Activated CD4-positive, CD25-positive, alpha-beta regulatory T cell (primary cell): ENCODE measurements around the gene SIGLEC6.
"Not testable (repeated sequence)": the region's sequence is repeated elsewhere in the genome, so short reads cannot be mapped to it uniquely, and the experiment has no call there.

Experiments
- DNase-seq, 4 experiments: peaks; one replicate each; lab custom pipeline; 2025; lab: John Stamatoyannopoulos, UW

The SIGLEC6 gene

DNA sequence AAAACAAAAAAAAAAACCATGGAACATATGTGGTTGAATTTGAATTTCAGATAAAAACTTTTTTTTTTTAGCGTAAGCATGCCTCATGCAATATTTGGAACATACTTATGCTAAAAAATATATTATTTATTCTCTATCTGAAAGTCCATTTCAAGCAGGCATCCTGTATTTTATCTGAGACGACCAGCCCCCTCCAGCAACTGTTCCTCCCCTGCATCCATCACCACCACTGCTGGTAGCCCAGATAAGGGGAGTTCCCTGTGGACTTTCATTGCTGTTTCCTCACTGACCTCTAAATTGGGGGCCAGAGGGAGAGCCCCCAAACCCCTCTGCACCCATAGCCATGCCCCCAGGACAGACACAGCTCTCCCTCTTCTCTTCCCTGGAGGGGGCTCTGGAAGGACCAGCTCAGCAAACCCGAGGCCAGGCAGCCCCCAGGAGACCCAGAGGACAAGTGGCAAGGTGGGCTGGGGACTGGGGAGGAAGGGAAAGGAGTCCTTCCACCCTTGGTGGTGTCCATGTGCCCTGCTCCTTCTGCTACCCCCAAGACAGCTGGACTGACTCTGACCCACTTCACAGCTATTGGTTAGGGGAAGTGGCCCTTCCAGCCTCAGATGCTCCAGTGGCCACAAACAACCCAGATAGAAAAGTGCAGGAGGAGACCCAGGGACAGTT is 23.3 kb downstream of the SIGLEC6 start:
- no peak for DNase-seq

- DNase-seq = no peak
Measured at GRCh38 chr19:51507640-51508058, 23.8 kb downstream of the SIGLEC6 start.

DNA sequence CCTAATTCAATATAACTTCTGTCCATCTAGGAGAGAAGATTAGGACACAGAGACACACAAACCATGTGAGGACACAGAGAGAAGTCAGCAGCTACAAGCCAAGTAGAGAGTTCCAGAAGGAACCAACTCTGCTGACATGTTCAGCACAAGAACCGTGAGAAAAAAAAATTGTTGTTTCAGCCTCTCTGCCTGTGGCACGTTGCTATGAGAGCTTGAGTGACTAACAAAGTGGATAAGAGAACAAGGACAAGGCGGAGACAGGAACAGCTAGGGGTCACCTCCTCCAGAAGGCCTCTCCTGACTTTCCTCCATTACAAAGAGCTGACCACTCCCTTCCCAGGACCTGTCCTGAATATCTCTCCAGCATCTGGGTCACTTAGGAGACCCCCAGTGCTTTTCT is 24.3 kb downstream of the SIGLEC6 start:
- DNase-seq = no peak

DNA sequence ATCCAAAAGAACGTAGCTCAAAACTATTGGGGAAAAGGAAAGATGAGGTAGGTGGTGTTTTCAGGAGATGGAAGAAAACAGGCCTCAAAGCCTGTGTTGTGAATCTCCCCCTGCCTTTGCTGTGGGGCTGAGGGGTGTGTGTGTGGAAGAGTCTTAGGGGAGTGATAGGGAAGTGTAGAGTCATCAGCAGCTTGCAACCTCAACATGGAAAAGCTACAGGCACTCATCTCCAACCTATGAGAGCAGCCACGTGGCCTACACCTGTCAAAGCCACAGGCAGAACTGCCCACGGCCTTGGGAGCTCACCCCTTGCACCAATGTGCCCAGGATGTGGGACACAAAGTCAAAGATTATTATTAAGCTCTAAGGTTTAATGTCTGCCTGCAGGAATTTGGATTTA is 25.6 kb downstream of the SIGLEC6 start:
- no peak for DNase-seq

GRCh38 chr19:51503896-51504295 is 27.6 kb downstream of the SIGLEC6 start:
- no peak for DNase-seq

DNA sequence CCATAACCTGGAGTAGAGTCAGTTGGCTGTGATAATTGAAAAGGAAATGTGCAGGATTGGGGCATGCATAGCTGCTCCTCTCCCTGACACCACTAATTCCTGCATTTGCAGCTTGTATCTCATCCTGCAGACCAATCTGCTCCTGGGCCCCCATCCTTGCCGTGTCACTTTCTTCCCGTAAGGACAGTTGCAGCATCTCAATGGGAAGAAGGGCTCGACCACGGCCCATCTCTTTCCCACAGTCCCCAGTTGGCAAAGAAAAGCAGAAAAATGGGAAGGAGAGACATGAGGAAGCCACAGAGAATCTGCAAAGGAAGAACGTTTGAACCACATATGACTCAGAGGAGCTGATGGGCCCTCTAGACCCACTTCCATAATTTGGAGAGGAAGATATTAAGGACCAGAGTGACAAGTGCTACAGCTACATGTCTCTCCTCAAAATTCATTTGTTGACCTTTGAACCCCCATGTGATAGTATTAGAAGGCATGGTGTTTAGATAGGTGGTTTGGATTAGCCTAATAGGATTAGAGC is 28.1 kb downstream of the SIGLEC6 start:
- no peak for DNase-seq

GRCh38 chr19:51501594-51502263 is 29.7 kb downstream of the SIGLEC6 start, which contains the start of gene SIGLEC12:
SIGLEC12 (minus strand) TSS chr19:51501800; CDS start chr19:51501733, 67 bp downstream.
- DNase-seq = no peak

DNA sequence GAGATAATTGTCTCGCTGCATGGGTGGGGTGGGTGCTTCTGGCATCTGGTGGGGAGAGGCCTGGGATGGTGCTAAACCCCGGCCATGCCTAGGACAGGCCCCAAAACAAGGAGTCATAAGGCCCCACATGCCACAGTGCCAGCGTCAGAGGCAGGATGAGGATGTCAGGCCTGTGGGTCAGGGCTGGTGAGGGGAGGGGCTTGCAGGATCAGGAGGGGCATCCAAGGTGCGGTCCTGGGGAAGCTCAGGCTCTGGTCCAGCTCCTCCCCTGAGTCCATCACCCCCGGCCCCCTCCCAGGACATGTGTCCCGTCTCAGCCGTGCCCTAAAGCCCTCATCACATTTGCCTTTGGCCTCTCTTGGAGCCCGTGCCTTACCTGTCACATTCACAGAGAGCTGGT is 30.5 kb downstream of the SIGLEC6 start:
- not testable (repeated sequence) for DNase-seq

GRCh38 chr19:51497666-51498065 is 33.8 kb downstream of the SIGLEC6 start:
- DNase-seq = no peak

GRCh38 chr19:51493776-51494175 is 37.7 kb downstream of the SIGLEC6 start:
- no peak for DNase-seq

DNA sequence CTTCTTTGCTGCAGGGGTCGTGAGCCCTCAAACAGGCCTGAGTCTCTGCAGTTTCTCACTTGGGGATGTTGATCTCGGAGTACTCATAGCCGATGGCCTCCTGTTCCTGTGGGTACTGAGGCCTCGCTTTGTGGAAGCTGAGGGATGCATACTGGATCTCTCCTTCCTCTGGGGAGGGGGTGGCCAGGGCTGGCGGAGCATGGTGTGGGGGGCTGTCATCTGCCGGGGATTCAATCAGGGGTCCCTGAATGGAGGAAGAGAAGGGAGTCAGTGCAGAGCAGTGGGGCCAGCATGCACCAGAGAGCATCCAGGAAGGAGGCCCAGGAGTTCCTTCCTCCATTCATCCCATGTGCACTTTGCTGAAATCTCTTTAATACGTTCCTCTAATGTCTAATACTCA is 39.9 kb downstream of the SIGLEC6 start:
- DNase-seq = no peak

GRCh38 chr19:51490676-51491075 is 40.8 kb downstream of the SIGLEC6 start:
- DNase-seq = no peak

GRCh38 chr19:51489113-51489512 is 42.4 kb downstream of the SIGLEC6 start:
- DNase-seq = no peak

GRCh38 chr19:51488491-51488890 is 43.0 kb downstream of the SIGLEC6 start:
- no peak for DNase-seq

- no peak for DNase-seq
Measured at GRCh38 chr19:51485960-51486660, 45.4 kb downstream of the SIGLEC6 start.

- no peak for DNase-seq
Measured at GRCh38 chr19:51480590-51480989, 50.9 kb downstream of the SIGLEC6 start.

DNA sequence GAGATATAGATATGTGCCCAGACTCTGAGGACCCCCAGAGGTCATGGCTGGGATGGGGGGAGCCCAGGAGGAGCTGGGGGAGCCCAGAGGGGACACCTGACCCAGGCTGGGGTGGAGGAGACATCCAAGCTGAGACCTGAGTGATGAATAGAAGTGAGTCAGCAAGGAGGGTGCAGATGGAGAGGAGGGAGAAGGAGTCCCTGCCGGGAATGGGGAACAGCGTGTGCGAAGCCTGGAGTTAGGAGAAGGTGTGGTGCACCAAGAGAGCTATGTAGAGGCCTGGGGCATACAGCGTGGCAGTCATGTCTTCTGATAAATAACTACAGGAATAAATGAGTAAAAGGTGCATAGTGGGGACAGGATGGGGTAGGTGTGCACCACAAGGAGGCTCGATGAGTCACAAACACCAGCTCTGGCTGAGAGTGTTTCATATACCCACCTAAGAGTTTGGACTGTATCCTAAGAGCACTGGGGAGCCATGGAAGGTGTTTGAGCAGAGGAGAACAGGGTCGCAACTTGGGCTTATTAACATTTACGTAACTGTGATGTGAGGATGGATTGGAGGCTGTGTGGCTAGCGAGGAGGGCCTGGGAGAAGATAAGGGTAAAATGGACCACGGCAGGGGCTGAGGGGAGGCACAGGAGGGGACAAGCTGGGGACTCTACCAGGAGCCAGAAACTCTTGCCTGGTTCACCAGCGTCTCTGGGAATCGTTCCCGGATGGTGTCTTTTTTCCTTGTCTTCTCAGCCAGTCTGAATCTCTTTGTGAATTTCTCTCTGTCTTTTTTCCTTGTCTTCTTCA is 51.7 kb downstream of the SIGLEC6 start:
- no peak for DNase-seq

DNA sequence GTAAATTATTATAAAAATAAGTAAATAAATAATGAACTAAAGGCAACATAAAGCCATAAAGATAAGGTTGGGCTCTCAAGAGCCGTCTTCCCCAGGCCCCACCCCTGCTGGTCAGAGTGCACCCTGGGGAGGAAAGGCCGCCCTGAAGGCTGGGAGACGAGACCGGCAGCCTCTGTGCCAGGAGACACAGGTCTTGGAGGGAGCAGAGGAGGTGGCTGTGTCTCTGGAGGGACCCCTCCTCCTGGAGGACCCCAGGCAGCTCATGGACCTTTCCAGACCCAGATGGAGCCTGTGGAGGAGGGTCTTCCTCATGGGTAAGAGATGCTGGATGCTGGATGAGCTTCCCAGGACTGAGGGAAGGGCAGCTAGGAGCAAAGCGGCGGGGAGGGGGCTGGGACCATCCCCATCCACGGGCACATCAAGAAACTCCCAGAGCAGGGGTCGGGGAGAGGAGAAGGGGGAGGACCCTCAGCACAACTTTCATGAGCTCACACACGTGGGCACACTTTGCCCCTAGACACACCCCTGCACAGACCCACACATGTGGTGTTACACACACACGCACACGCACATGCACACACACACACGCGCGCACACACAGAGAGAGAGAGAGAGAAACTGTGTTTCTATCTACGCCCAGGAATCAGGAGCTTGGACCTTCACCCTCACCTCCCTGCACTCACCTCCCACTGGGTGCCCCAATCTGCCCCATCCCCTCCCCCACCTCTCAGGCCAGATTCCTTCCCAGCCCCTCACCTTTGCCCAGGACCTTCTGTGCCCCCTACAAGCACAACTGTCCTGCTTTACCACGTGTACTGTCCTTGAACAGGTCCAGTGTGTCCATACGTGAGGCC is 52.9 kb downstream of the SIGLEC6 start, which contains the start of gene CEACAM18:
CEACAM18 (plus strand) TSS at position 159 of the 854 bp plus-strand sequence.
- DNase-seq = no peak

DNA sequence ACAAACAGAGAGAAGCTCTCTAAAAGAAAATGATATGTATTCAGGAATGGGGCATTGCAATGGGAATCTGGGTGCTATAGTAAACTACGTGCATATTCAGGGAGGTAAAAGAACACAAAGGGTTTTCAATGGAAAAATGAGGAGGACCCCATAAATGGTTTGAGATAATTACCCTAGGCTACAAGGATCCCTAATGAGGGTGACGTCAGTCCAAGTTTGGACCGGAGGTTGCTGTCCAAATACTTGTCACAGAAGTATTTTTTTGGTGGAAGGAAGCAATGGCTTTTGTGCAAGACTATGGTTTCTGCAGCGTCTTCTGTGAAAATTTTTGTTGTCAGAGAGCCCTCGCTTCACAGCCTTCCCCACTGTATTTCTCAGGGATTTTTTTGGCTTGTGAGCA is 54.1 kb downstream of the SIGLEC6 start:
- no peak for DNase-seq

GRCh38 chr19:51476164-51476563 is 55.3 kb downstream of the SIGLEC6 start:
- no peak for DNase-seq
